Ramos (cell line): ENCODE data around the gene SIL1.
"Not testable (repeated sequence)": the region's sequence is repeated elsewhere in the genome, so short reads cannot be mapped to it uniquely, and the experiment has no call there.

ENCODE experiments used
- in situ Hi-C: fragments of 300-500 bp; cut with MboI; formaldehyde crosslinking; loops from one replicate; pipeline ENCODE4 v1.14.3; 2022; ENCODE audit warnings: low sequenced_read_pairs; ENCODE audit not compliant: unreplicated experiment

Gene SIL1

GRCh38 chr5:139079225-139079990 is 118.8 kb downstream of the SIL1 start:
- in situ Hi-C loops = no loop called here

DNA sequence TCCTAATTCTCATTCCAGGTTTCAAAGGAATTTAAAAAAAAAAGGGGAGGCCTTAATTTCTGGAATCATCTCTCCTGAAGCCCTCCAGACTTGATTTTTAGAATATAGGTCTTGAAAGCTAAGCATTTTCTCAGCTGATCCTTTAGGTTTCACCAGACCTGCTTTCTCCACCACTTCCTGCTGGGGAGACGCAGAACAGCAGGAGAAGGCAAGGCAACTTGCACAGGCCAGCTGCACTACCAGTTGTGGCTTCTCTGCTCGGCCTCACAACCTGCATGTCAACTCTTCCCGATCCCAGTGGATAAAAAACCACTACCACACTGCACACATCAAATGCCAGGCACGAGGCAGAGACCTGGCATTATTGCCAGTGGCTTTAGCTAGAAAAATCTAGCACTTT is 119.8 kb downstream of the SIL1 start:
- in situ Hi-C loops = no loop called here

GRCh38 chr5:139077899-139078298 is 120.3 kb downstream of the SIL1 start:
- in situ Hi-C loops = no loop called here

DNA sequence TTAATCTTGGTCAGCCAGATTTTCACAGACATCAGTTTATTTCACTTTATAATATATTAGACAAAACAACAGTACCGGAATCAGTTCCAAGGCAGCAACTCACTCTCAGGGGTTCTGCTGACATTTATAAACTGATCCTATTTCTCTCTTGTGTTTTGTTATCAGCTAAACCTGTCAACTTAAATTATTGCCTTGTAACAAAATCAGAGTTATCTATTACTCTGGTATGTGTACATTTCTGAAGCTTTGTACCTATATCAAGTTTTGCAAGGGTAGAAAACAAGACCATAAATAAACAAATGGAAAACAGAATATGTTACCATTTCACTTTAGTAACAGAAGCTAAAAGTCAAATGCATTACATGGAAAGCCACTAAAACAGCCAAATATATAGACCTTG is 122.1 kb downstream of the SIL1 start:
- in situ Hi-C loops = no loop called here

- in situ Hi-C loops = no loop called here
These were observed 122.8 kb downstream of the SIL1 start for GRCh38 chr5:139075066-139076050.

- in situ Hi-C loops = not testable (repeated sequence)
These were observed 124.2 kb downstream of the SIL1 start for GRCh38 chr5:139073956-139074355.

- in situ Hi-C loops = no loop called here
These were observed 129.5 kb downstream of the SIL1 start for GRCh38 chr5:139068494-139069151.

DNA sequence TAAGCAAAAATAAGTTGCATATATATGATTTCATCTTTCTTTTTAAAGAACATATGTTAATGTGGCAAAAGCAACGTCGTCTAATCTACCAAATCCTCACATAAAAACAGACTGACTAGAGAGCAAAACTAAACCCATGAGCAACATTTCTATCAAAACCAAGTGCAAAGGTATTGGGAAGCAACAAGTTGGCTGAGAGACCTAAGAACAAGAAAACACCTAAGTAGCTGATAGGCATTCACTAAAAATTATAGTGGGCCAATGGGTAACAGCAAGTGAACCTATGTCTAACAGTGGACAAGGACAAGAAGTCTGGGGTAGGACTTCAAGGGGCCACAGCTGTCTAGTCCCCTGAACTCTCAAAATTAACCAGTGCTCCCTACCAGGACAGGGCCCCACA is 130.1 kb downstream of the SIL1 start:
- in situ Hi-C loops = no loop called here

DNA sequence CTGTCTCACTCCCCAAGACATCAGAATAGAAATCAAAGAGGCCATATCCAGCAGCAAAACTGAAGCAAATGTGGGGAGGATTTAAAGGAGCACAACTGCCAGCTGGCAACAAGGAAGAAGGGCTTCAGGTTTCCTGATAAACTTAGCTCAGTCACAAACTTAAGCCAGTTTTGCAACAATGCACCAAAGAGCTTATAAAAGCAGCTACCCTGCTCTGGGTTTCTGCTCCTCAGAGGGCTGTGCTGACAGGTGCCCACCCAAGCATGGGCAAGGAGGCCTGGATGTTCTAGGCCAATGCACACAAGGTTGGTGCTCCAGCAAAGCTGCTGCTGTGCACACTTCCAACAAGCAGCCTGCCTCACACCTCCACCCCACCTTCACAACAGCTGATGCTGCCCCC is 132.9 kb downstream of the SIL1 start:
- in situ Hi-C loops = no loop called here

DNA sequence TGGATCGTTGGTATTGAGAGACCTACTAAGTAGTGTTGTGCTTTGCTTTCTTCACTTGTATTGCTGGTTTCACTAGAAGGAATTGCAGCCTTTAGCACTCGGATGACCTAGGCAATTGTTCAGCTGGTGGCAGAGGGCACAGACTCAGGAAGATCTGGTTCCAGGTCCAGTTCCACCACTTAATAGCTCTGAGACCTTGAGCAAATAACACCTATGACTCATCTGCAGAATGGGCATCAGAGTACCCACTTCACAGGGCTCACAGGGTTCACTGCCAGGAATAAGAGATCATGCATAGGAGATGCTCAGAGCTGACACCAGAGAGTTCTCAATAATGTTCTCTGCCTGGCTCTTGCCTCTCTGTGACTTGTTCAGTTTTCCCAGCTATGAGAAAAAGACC is 133.6 kb downstream of the SIL1 start:
- in situ Hi-C loops = no loop called here

DNA sequence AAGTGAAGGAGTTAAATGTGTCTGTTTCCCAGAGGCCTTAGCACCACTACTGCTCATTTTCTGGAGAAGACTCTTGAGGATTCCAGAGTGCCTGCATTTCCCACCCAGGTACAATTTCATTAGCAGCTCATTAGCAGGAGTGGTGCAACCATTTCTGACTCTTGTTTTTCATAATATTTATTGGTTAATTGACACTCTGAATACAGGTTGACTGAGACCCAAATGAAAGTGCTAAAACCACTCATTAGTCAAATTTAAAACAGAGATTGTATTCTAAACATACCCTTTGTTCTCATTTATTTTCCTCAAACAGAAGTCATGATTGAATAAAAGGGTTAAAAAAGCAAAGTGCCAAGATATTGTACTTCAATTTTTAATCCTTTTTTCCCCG is 134.5 kb downstream of the SIL1 start:
- in situ Hi-C loops = no loop called here

GRCh38 chr5:139062910-139063663 is 135.1 kb downstream of the SIL1 start:
- in situ Hi-C loops = no loop called here

- in situ Hi-C loops = no loop called here
These were observed 136.3 kb downstream of the SIL1 start for GRCh38 chr5:139061856-139062255.

- in situ Hi-C loops = no loop called here
These were observed 136.9 kb downstream of the SIL1 start for GRCh38 chr5:139061274-139061673.

- in situ Hi-C loops = no loop called here
These were observed 140.0 kb downstream of the SIL1 start for GRCh38 chr5:139058121-139058520.

GRCh38 chr5:139057045-139057939 is 140.9 kb downstream of the SIL1 start:
- in situ Hi-C loops = not testable (repeated sequence)

GRCh38 chr5:139052975-139053374 is 145.2 kb downstream of the SIL1 start:
- in situ Hi-C loops = no loop called here

GRCh38 chr5:139051392-139051791 is 146.8 kb downstream of the SIL1 start:
- in situ Hi-C loops = no loop called here

- in situ Hi-C loops = no loop called here
These were observed 147.7 kb downstream of the SIL1 start for GRCh38 chr5:139050432-139050831.
